C4-2B (cell line): ENCODE measurements around the gene C6orf89.

Experiments used
- H3K27ac ChIP-seq: fragments of 450-650 bp; 2 replicates; pipeline ENCODE4 v1.5.1; 2017
- CTCF ChIP-seq: fragments of 450-650 bp; conservative IDR thresholded peaks from 2 replicates; pipeline ENCODE4 v1.5.1; 2017; ENCODE audit warnings: mild to moderate bottlenecking
- ZFX ChIP-seq: fragments of 450-650 bp; IDR thresholded peaks from 2 replicates; pipeline ENCODE4 v1.6.1; 2017

Gene C6orf89

GRCh38 chr6:36856277-36856676 lies 29.5 kb upstream of the C6orf89 start:
- TF ChIP-seq ZFX = no peak
- no peak for TF ChIP-seq CTCF
- H3K27ac ChIP-seq = no peak overlapping the region

- no peak overlapping the region for H3K27ac ChIP-seq
- TF ChIP-seq ZFX (no peak), CTCF (no peak)
Measured at GRCh38 chr6:36857325-36857724, 28.4 kb upstream of the C6orf89 start.

GRCh38 chr6:36858407-36858981 lies 27.3 kb upstream of the C6orf89 start:
- TF ChIP-seq CTCF = no peak
- no peak for TF ChIP-seq ZFX
- no peak overlapping the region for H3K27ac ChIP-seq

- TF ChIP-seq ZFX (no peak), CTCF (no peak)
- no peak overlapping the region for H3K27ac ChIP-seq
Measured at GRCh38 chr6:36860126-36860525, 25.6 kb upstream of the C6orf89 start.

GRCh38 chr6:36862164-36862847 lies 23.4 kb upstream of the C6orf89 start:
- no peak overlapping the region for H3K27ac ChIP-seq
- no peak for TF ChIP-seq CTCF
- no peak for TF ChIP-seq ZFX

GRCh38 chr6:36862848-36863382 lies 22.8 kb upstream of the C6orf89 start:
- no peak overlapping the region for H3K27ac ChIP-seq
- TF ChIP-seq ZFX (no peak), CTCF (no peak)

- TF ChIP-seq ZFX = no peak
- no peak for TF ChIP-seq CTCF
- no peak overlapping the region for H3K27ac ChIP-seq
Measured at GRCh38 chr6:36863670-36864540, 21.8 kb upstream of the C6orf89 start.
